Measurements from ENCODE around the gene MAP3K2. TPM values are rescaled to one million over a fixed set of nuclear protein-coding genes. Genes with fewer than 3 reads are reported as not detected.

Gene MAP3K2
- total and polyA plus RNA-seq, 4 donors: 5.9 to 46.2 (median 17.0) TPM

- no peak for TF ChIP-seq SP1 (IDR thresholded peaks at IDR 0.05)
These were observed 39.9 kb downstream of the MAP3K2 start (continued) for GRCh38 chr2:127347734-127348392.

GRCh38 chr2:127347015-127347414 is 40.8 kb downstream of the MAP3K2 start:
- no peak overlapping the region for H3K27ac ChIP-seq (ENCODE audit: low read depth in 1 of 2, low read length in 2 of 2)
- no peak overlapping the region for H3K9ac ChIP-seq (ENCODE audit: low read depth in 1 of 2, low read length in 2 of 2)
- no peaks in the 10 kb centered on the region for H3K9me3 ChIP-seq (ENCODE audit: control insufficient read depth in 4 of 4, low read length in 3 of 4)
- no peak for TF ChIP-seq GABPA (IDR thresholded peaks at IDR 0.05 in 1 of 2, conservative IDR thresholded peaks at IDR 0.05 in 1 of 2)
- no peak for TF ChIP-seq FOXA2 (IDR thresholded peaks at IDR 0.05)
- TF ChIP-seq NR2F2 (IDR thresholded peaks at IDR 0.05): no peak
- TF ChIP-seq FOXA1 (IDR thresholded peaks at IDR 0.05): no peak
- no peak for TF ChIP-seq TAF1 (conservative IDR thresholded peaks at IDR 0.05)
- TF ChIP-seq CTCF (IDR thresholded peaks at IDR 0.05; ENCODE audit: low read depth, low read length, missing input control): no peak
- no peak for TF ChIP-seq REST (IDR thresholded peaks at IDR 0.05)
- no peak for TF ChIP-seq ZBTB33 (IDR thresholded peaks at IDR 0.05)
- no peak for TF ChIP-seq RXRA (IDR thresholded peaks at IDR 0.05)
- no peak for TF ChIP-seq MAX (IDR thresholded peaks at IDR 0.05)
- no peak for TF ChIP-seq HNF4G (IDR thresholded peaks at IDR 0.05)
- TF ChIP-seq RAD21 (IDR thresholded peaks at IDR 0.05): no peak
- no peak for TF ChIP-seq YY1 (IDR thresholded peaks at IDR 0.05)
- TF ChIP-seq JUND (IDR thresholded peaks at IDR 0.05): no peak
- no peak for TF ChIP-seq HNF4A (conservative IDR thresholded peaks at IDR 0.05)
- no peak for TF ChIP-seq ATF3 (IDR thresholded peaks at IDR 0.05)
- TF ChIP-seq EGR1 (IDR thresholded peaks at IDR 0.05; ENCODE audit: low read depth in 2 of 2): no peak
- no peak for TF ChIP-seq SP1 (IDR thresholded peaks at IDR 0.05)
- no peak for DNase-seq (ENCODE audit: low spot score)
- no peaks in the 10 kb centered on the region for H3K27me3 ChIP-seq (ENCODE audit: control insufficient read depth in 4 of 4, insufficient read depth in 4 of 4, low read length in 3 of 4)
- whole genome bisulfite sequencing: 39% methylated on average over 3 of the region's 3 CpGs
- no peaks in the 10 kb centered on the region for H3K36me3 ChIP-seq (ENCODE audit: control insufficient read depth in 4 of 4, insufficient read depth in 3 of 4, low read depth in 1 of 4, low read length in 3 of 4)
- no peak overlapping the region for H3K4me3 ChIP-seq (ENCODE audit: low read depth in 1 of 3, low read length in 3 of 3)
- H3K4me1 ChIP-seq (ENCODE audit: control insufficient read depth in 4 of 4, insufficient read depth in 4 of 4, low read length in 3 of 4): peaks cover 7 to 34% (median 14%) of the 10 kb centered on the region in 4 donors

Measured in liver (tissue), 9 donors.